ENCODE results near the gene PAX9. TPM values are rescaled to one million over a fixed set of nuclear protein-coding genes. Genes with fewer than 3 reads are reported as not detected.

The PAX9 gene
- total and polyA plus RNA-seq, 7 experiments from 2014 or later, result 0.05 TPM; not detected in 6

- Histone ChIP-seq H3K9me3 (ENCODE audit: control insufficient read depth in 2 of 3, low read length in 3 of 3) (no peaks in the 10 kb centered on the region), H3K27ac (ENCODE audit: low read depth, low read length) (no peak overlapping the region), H3K27me3 (ENCODE audit: control insufficient read depth in 2 of 2, insufficient read depth in 2 of 2, low read length in 2 of 2) (no peaks in the 10 kb centered on the region), H3K36me3 (ENCODE audit: control insufficient read depth in 2 of 3, insufficient read depth in 3 of 3, low read length in 3 of 3) (no peaks in the 10 kb centered on the region), H3K4me3 (ENCODE audit: low read length) (no peak overlapping the region), H3K4me1 (ENCODE audit: control insufficient read depth in 2 of 2, insufficient read depth in 2 of 2, low read length in 2 of 2) (no peaks in the 10 kb centered on the region)
- intact Hi-C loops (cut with micrococcal nuclease), result no loop called here
- no peak overlapping the region for H3K4me3 Mint-ChIP-seq
- ChIA-PET POLR2A (no interaction called here), CTCF (no interaction called here)
- no peaks in the 10 kb centered on the region for H3K36me3 Mint-ChIP-seq
- H3K27ac Mint-ChIP-seq, result no peak overlapping the region
- peaks cover 0 to 6% (median 0%) of the 10 kb centered on the region in 7 donors for H3K4me1 Mint-ChIP-seq
- H3K27me3 Mint-ChIP-seq, result peaks cover 20 to 34% (median 26%) of the 10 kb centered on the region in 5 donors
- DNase-seq, result no peak
- peaks cover 0 to 18% (median 2%) of the 10 kb centered on the region in 11 donors for H3K9me3 Mint-ChIP-seq
- no peak for ATAC-seq
Observed at GRCh38 chr14:36671149-36671548, 9.5 kb downstream of the PAX9 start.

GRCh38 chr14:36672095-36672494 is 10.4 kb downstream of the PAX9 start:
- Mint-ChIP-seq H3K27ac (no peak overlapping the region), H3K27me3 (peaks cover 17 to 38% (median 33%) of the 10 kb centered on the region in 5 donors), H3K36me3 (no peaks in the 10 kb centered on the region), H3K9me3 (peaks cover 0 to 17% (median 2%) of the 10 kb centered on the region in 11 donors), H3K4me1 (peaks cover 0 to 6% (median 0%) of the 10 kb centered on the region in 7 donors), H3K4me3 (no peak overlapping the region)
- no peaks in the 10 kb centered on the region for H3K9me3 ChIP-seq (ENCODE audit: control insufficient read depth in 2 of 3, low read length in 3 of 3)
- no peak overlapping the region for H3K27ac ChIP-seq (ENCODE audit: low read depth, low read length)
- H3K4me3 ChIP-seq (ENCODE audit: low read length), result no peak overlapping the region
- H3K27me3 ChIP-seq (ENCODE audit: control insufficient read depth in 2 of 2, insufficient read depth in 2 of 2, low read length in 2 of 2), result no peaks in the 10 kb centered on the region
- no peaks in the 10 kb centered on the region for H3K36me3 ChIP-seq (ENCODE audit: control insufficient read depth in 2 of 3, insufficient read depth in 3 of 3, low read length in 3 of 3)
- ChIA-PET POLR2A (no interaction called here), CTCF (no interaction called here)
- DNase-seq (no peak), ATAC-seq (no peak)
- intact Hi-C loops (cut with micrococcal nuclease), result no loop called here
- no peaks in the 10 kb centered on the region for H3K4me1 ChIP-seq (ENCODE audit: control insufficient read depth in 2 of 2, insufficient read depth in 2 of 2, low read length in 2 of 2)

DNA sequence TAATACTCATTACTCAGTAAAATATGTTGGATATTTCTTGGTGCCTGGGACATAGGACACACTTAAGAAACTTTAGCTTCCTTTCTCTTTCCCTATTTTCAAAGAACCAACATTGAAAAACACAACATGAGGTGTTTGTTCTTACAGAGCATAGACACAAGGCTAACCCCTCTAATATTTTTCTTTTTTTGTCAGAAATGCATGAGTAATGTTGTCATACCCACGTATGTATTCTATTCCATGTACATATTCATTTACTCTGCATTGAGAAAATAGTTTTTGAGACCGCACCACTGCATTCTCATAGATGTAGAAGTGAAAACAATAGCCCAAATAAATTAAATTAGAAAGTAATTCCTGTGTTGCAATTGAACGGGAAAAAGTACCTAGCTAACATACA is 13.0 kb downstream of the PAX9 start:
- Histone ChIP-seq H3K4me1 (ENCODE audit: control insufficient read depth in 2 of 2, insufficient read depth in 2 of 2, low read length in 2 of 2) (no peaks in the 10 kb centered on the region), H3K27ac (ENCODE audit: low read depth, low read length) (no peak overlapping the region), H3K4me3 (ENCODE audit: low read length) (no peak overlapping the region), H3K27me3 (ENCODE audit: control insufficient read depth in 2 of 2, insufficient read depth in 2 of 2, low read length in 2 of 2) (no peaks in the 10 kb centered on the region), H3K36me3 (ENCODE audit: control insufficient read depth in 2 of 3, insufficient read depth in 3 of 3, low read length in 3 of 3) (no peaks in the 10 kb centered on the region), H3K9me3 (ENCODE audit: control insufficient read depth in 2 of 3, low read length in 3 of 3) (no peaks in the 10 kb centered on the region)
- Mint-ChIP-seq H3K4me1 (no peaks in the 10 kb centered on the region), H3K4me3 (no peak overlapping the region), H3K9me3 (peaks cover 0 to 10% (median 0%) of the 10 kb centered on the region in 11 donors), H3K36me3 (no peaks in the 10 kb centered on the region), H3K27me3 (peaks cover 10 to 37% (median 29%) of the 10 kb centered on the region in 5 donors), H3K27ac (no peak overlapping the region)
- CTCF ChIA-PET, result no interaction called here
- intact Hi-C loops (cut with micrococcal nuclease), result no loop called here
- POLR2A ChIA-PET, result no interaction called here
- no peak for ATAC-seq
- DNase-seq, result no peak

- H3K27me3 ChIP-seq (ENCODE audit: control insufficient read depth in 2 of 2, insufficient read depth in 2 of 2, low read length in 2 of 2), result no peaks in the 10 kb centered on the region
- Mint-ChIP-seq H3K4me3 (no peak overlapping the region), H3K9me3 (peaks cover 0 to 10% (median 0%) of the 10 kb centered on the region in 11 donors), H3K36me3 (no peaks in the 10 kb centered on the region), H3K27ac (no peak overlapping the region), H3K4me1 (no peaks in the 10 kb centered on the region), H3K27me3 (peaks cover 10 to 37% (median 29%) of the 10 kb centered on the region in 5 donors)
- ChIA-PET POLR2A (no interaction called here), CTCF (no interaction called here)
- intact Hi-C loops (cut with micrococcal nuclease), result no loop called here
- no peaks in the 10 kb centered on the region for H3K36me3 ChIP-seq (ENCODE audit: control insufficient read depth in 2 of 3, insufficient read depth in 3 of 3, low read length in 3 of 3)
- no peaks in the 10 kb centered on the region for H3K4me1 ChIP-seq (ENCODE audit: control insufficient read depth in 2 of 2, insufficient read depth in 2 of 2, low read length in 2 of 2)
- no peak overlapping the region for H3K4me3 ChIP-seq (ENCODE audit: low read length)
- no peak overlapping the region for H3K27ac ChIP-seq (ENCODE audit: low read depth, low read length)
- ATAC-seq (no peak), DNase-seq (no peak)
- H3K9me3 ChIP-seq (ENCODE audit: control insufficient read depth in 2 of 3, low read length in 3 of 3), result no peaks in the 10 kb centered on the region
Observed at GRCh38 chr14:36675581-36675980, 13.9 kb downstream of the PAX9 start.

GRCh38 chr14:36676236-36676635 is 14.6 kb downstream of the PAX9 start:
- ATAC-seq, result no peak
- no peaks in the 10 kb centered on the region for H3K27me3 ChIP-seq (ENCODE audit: control insufficient read depth in 2 of 2, insufficient read depth in 2 of 2, low read length in 2 of 2)
- no peak overlapping the region for H3K27ac ChIP-seq (ENCODE audit: low read depth, low read length)
- CTCF ChIA-PET, result no interaction called here
- H3K4me1 Mint-ChIP-seq, result no peaks in the 10 kb centered on the region
- H3K4me1 ChIP-seq (ENCODE audit: control insufficient read depth in 2 of 2, insufficient read depth in 2 of 2, low read length in 2 of 2), result no peaks in the 10 kb centered on the region
- H3K27me3 Mint-ChIP-seq, result peaks cover 10 to 35% (median 27%) of the 10 kb centered on the region in 5 donors
- H3K36me3 ChIP-seq (ENCODE audit: control insufficient read depth in 2 of 3, insufficient read depth in 3 of 3, low read length in 3 of 3), result no peaks in the 10 kb centered on the region
- no peak for DNase-seq
- H3K9me3 ChIP-seq (ENCODE audit: control insufficient read depth in 2 of 3, low read length in 3 of 3), result no peaks in the 10 kb centered on the region
- no peaks in the 10 kb centered on the region for H3K36me3 Mint-ChIP-seq
- no peak overlapping the region for H3K27ac Mint-ChIP-seq
- no peak overlapping the region for H3K4me3 ChIP-seq (ENCODE audit: low read length)
- intact Hi-C loops (cut with micrococcal nuclease), result no loop called here
- no peak overlapping the region for H3K4me3 Mint-ChIP-seq
- peaks cover 0 to 10% (median 0%) of the 10 kb centered on the region in 11 donors for H3K9me3 Mint-ChIP-seq
- POLR2A ChIA-PET, result no interaction called here

DNA sequence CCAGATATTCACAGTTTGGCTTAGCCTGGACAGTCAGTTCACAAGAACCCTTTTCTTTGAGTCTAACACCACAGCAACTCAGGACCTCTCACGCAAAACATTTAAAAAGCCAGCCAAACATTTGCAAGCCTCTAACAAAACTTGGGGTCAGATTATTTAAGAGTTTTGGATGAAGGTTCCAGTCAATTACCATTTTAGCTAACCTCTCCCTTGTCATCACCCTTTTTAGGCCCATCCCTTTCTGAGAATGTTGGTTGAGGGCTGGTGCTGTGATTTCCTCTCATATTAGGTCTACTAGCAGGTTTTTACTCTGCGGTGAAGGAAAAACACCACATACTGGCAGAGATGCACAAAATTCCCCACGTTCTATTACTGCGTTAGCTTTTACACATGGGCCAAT is 20.7 kb downstream of the PAX9 start:
- Mint-ChIP-seq H3K4me1 (no peaks in the 10 kb centered on the region), H3K9me3 (peaks cover 0 to 8% (median 0%) of the 10 kb centered on the region in 11 donors), H3K36me3 (no peaks in the 10 kb centered on the region), H3K4me3 (no peak overlapping the region), H3K27ac (no peak overlapping the region), H3K27me3 (peaks cover 3 to 21% (median 7%) of the 10 kb centered on the region in 5 donors)
- DNase-seq (no peak), ATAC-seq (no peak)
- Histone ChIP-seq H3K27ac (ENCODE audit: low read depth, low read length) (no peak overlapping the region), H3K4me3 (ENCODE audit: low read length) (no peak overlapping the region), H3K9me3 (ENCODE audit: control insufficient read depth in 2 of 3, low read length in 3 of 3) (no peaks in the 10 kb centered on the region), H3K4me1 (ENCODE audit: control insufficient read depth in 2 of 2, insufficient read depth in 2 of 2, low read length in 2 of 2) (no peaks in the 10 kb centered on the region), H3K27me3 (ENCODE audit: control insufficient read depth in 2 of 2, insufficient read depth in 2 of 2, low read length in 2 of 2) (peaks cover 0 to 2% of the 10 kb centered on the region in 2 donors), H3K36me3 (ENCODE audit: control insufficient read depth in 2 of 3, insufficient read depth in 3 of 3, low read length in 3 of 3) (no peaks in the 10 kb centered on the region)
- intact Hi-C loops (cut with micrococcal nuclease), result no loop called here
- ChIA-PET POLR2A (no interaction called here), CTCF (no interaction called here)

DNA sequence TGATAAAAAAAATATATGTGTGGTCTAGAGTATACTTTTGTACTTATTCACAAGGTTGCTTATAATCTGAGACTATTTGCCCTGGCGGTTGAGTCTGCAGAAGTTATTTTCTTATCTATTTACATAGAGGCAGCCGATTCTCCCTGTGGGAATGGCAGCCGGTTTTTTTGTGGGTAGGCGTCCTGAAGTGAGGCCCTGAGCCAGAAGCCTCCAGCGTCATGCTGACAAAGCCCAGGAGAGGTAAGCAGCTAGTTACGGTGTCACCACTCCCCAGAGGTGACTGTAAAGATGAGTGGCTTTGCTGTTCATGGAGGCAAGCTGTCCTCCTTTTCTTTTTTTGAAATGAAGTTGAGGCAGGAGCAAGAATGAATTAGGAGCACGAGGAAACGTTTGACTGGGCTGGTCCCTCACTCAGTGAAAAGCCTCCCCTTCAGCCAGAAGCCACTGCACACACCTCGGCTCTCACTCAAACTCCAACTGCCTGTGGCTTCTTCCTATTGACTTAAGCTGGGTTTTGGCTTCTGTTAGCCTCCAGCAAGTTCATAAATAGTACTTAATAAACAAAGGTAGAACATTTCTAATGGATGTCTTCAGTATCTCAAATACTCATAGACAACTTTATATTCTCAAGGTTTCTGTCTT is 21.5 kb downstream of the PAX9 start:
- no peak overlapping the region for H3K27ac ChIP-seq (ENCODE audit: low read depth, low read length)
- no peaks in the 10 kb centered on the region for H3K36me3 ChIP-seq (ENCODE audit: control insufficient read depth in 2 of 3, insufficient read depth in 3 of 3, low read length in 3 of 3)
- Mint-ChIP-seq H3K27me3 (peaks cover 0 to 23% (median 12%) of the 10 kb centered on the region in 5 donors), H3K9me3 (peaks cover 0 to 8% (median 0%) of the 10 kb centered on the region in 11 donors), H3K4me1 (no peaks in the 10 kb centered on the region), H3K4me3 (no peak overlapping the region), H3K36me3 (no peaks in the 10 kb centered on the region), H3K27ac (no peak overlapping the region)
- no peaks in the 10 kb centered on the region for H3K9me3 ChIP-seq (ENCODE audit: control insufficient read depth in 2 of 3, low read length in 3 of 3)
- ATAC-seq, result no peak
- no peaks in the 10 kb centered on the region for H3K4me1 ChIP-seq (ENCODE audit: control insufficient read depth in 2 of 2, insufficient read depth in 2 of 2, low read length in 2 of 2)
- H3K27me3 ChIP-seq (ENCODE audit: control insufficient read depth in 2 of 2, insufficient read depth in 2 of 2, low read length in 2 of 2), result peaks cover 0 to 2% of the 10 kb centered on the region in 2 donors
- ChIA-PET CTCF (no interaction called here), POLR2A (no interaction called here)
- DNase-seq, result no peak
- H3K4me3 ChIP-seq (ENCODE audit: low read length), result no peak overlapping the region
- intact Hi-C loops (cut with micrococcal nuclease), result no loop called here

Measured in naive thymus-derived CD4-positive, alpha-beta T cell (primary cell).